GM23248 (cell line): Measurements from ENCODE around the gene ACACA. TPM values are rescaled to one million over a fixed set of nuclear protein-coding genes. Genes with fewer than 3 reads are reported as not detected.
A peak's percentile ranks its signal among the peaks of the same experiment; 100 is the strongest.

ENCODE experiments used
- DNase-seq: peaks from one replicate; pipeline ENCODE4 v3.0.0-alpha.2; 2015
- H2AFZ ChIP-seq: fragments of 200-600 bp; sonication (generic); 2 replicates; pipeline ENCODE4 v1.6.1; 2016; ENCODE audit warnings: antibody characterized with exemption
- H3F3A ChIP-seq: fragments of 200-600 bp; sonication (generic); 2 replicates; pipeline ENCODE4 v1.6.1; 2016; ENCODE audit warnings: mild to moderate bottlenecking, antibody characterized with exemption, mixed run types; ENCODE audit not compliant: insufficient read depth
- H3K27ac ChIP-seq: fragments of 200-600 bp; sonication (generic); 2 replicates; pipeline ENCODE4 v1.5.1; 2016; ENCODE audit warnings: mild to moderate bottlenecking
- H3K27me3 ChIP-seq: fragments of 200-600 bp; sonication (generic); replicated peaks from 2 replicates; pipeline ENCODE4 v1.6.1; 2016; ENCODE audit warnings: mild to moderate bottlenecking; ENCODE audit not compliant: insufficient read depth
- H3K36me3 ChIP-seq: fragments of 200-600 bp; sonication (generic); 2 replicates; pipeline ENCODE4 v1.6.1; 2016; ENCODE audit warnings: low read depth, mild to moderate bottlenecking
- H3K4me1 ChIP-seq: fragments of 200-600 bp; sonication (generic); 2 replicates; pipeline ENCODE4 v1.6.1; 2016; ENCODE audit warnings: mild to moderate bottlenecking; ENCODE audit not compliant: insufficient read depth
- H3K4me2 ChIP-seq: fragments of 200-600 bp; sonication (generic); one replicate; pipeline ENCODE4 v1.6.1; 2016; ENCODE audit warnings: mild to moderate bottlenecking; ENCODE audit not compliant: unreplicated experiment
- H3K4me3 ChIP-seq: fragments of 200-600 bp; sonication (generic); 2 replicates; pipeline ENCODE4 v1.5.1; 2016; ENCODE audit warnings: mild to moderate bottlenecking
- H3K79me2 ChIP-seq: fragments of 200-600 bp; sonication (generic); 2 replicates; pipeline ENCODE4 v1.6.1; 2016; ENCODE audit warnings: mild to moderate bottlenecking; ENCODE audit not compliant: insufficient read depth
- H3K9ac ChIP-seq: fragments of 200-600 bp; sonication (generic); 2 replicates; pipeline ENCODE4 v1.6.1; 2016; ENCODE audit warnings: mild to moderate bottlenecking
- H3K9me2 ChIP-seq: fragments of 200-600 bp; sonication (generic); 2 replicates; pipeline ENCODE4 v1.6.1; 2016; ENCODE audit warnings: mixed run types, mild to moderate bottlenecking, moderate library complexity; ENCODE audit not compliant: insufficient read depth
- H3K9me3 ChIP-seq: fragments of 200-600 bp; sonication (generic); one replicate; pipeline ENCODE4 v1.6.1; 2017; ENCODE audit warnings: low read depth
- H4K20me1 ChIP-seq: fragments of 200-600 bp; sonication (generic); 2 replicates; pipeline ENCODE4 v1.6.0; 2016; ENCODE audit not compliant: insufficient read depth
- EZH2 ChIP-seq: fragments of 200-600 bp; sonication (generic); IDR thresholded peaks from 2 replicates; pipeline ENCODE4 v1.6.1; 2018; ENCODE audit warnings: antibody characterized with exemption, mild to moderate bottlenecking; ENCODE audit not compliant: insufficient read depth, poor library complexity, severe bottlenecking
- EZH2phosphoT487 ChIP-seq: fragments of 200-600 bp; sonication (generic); IDR thresholded peaks from 2 replicates; pipeline ENCODE4 v1.6.1; 2018; ENCODE audit warnings: antibody characterized with exemption, moderate library complexity, mild to moderate bottlenecking, low read depth; ENCODE audit not compliant: insufficient read depth
- WGBS, 2 experiments: methylation state at CpG; one replicate each; pipeline ENCODE4 v1.1.6; 2015 to 2017; ENCODE audit warnings: low lambda C conversion rate in 2 of 2, low coverage in 1 of 2; ENCODE audit errors: missing lambda C conversion rate in 2 of 2; 5-methylcytosine and 5-hydroxymethylcytosine counted together
- in situ Hi-C: fragments of 300-500 bp; cut with MboI; formaldehyde crosslinking; loops from 2 replicates; pipeline ENCODE4 v1.15.0; 2020
- polyA plus RNA-seq: library from polyadenylated mRNA; unstranded; fragments of >200 nt; fragmentation: Nextera tagmentation; extraction: Ambion mirVana; gene quantifications from 2 replicates; pipeline ENCODE4 v1.2.1, GENCODE V29; 2016
- total RNA-seq: library from RNA; depleted of rRNA; stranded (reverse); fragments of >200 nt; shearing (Covaris generic); gene quantifications from 2 replicates; pipeline ENCODE4 v1.2.3, GENCODE V29; 2014

The ACACA gene
- total and polyA plus RNA-seq, 2 experiments from 2014 or later, result 10.2 to 21.9 TPM

DNA sequence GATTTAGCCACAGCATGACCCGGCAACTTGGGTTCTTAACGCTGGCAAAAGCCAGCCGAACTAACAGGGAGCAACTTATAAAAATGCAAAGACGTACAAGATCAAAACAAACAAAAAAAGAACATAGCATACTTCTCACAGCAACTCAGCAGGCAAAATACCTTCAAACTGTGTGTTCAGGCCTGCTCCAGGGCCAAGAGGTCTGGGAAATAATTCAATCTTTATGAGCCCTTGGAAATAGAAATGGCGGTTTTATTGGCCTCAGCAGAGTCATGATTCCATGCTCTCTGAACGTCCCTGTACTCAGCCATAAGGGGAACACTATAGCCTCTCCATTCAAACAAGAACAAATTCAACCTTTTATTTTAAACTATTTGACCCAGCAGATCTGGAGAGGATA lies 132.2 kb downstream of the ACACA start:
- Histone ChIP-seq H3K27me3 (no peaks in the 10 kb centered on the region), H3K4me3 (no peak overlapping the region), H3K4me2 (no peak overlapping the region), H3F3A (no peaks in the 10 kb centered on the region), H3K4me1 (no peaks in the 10 kb centered on the region), H4K20me1 (no peaks in the 10 kb centered on the region), H3K9ac (no peak overlapping the region), H3K9me3 (no peaks in the 10 kb centered on the region), H3K79me2 (no peaks in the 10 kb centered on the region), H3K36me3 (peaks cover 8% of the 10 kb centered on the region), H3K27ac (no peak overlapping the region), H3K9me2 (no peaks in the 10 kb centered on the region), H2AFZ (no peak overlapping the region)
- WGBS, 2 experiments, result 68 to 69% methylated on average over 6 of the region's 6 CpGs
- no peak for DNase-seq
- no peak for TF ChIP-seq EZH2
- no peak for TF ChIP-seq EZH2phosphoT487
- in situ Hi-C loops, result no loop called here

DNA sequence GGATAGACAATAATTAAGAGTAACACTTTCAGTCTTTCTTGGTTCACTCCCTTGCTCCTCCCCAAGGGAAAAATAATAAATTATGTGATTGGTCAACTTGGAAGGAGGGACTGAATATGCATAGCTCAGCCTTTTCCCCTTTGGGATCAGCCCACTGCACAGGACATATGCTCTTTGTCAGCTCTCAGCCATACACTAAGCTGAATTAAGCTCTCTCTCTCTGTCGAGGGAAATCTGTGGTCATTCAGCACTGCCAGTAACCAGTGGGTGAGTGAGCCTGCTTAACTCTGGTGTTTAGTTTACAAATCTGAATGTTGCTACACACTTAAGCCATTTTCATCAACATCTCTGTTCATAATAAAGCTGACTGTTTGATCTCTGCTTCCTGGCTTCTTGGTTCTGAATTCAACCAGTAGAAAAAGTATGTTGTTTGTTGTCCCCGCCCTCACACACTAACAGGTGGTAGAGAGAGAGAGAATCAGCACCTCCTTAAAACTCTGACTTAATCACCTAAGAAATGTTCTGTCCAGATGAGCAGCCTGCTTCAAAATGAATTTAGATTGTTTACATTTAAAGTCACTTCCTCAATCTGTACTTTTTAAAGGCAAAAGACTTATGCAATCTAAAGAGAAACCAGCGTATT lies 133.1 kb downstream of the ACACA start:
- TF ChIP-seq EZH2phosphoT487 (no peak), EZH2 (no peak)
- Histone ChIP-seq H3K79me2 (no peaks in the 10 kb centered on the region), H4K20me1 (no peaks in the 10 kb centered on the region), H3K4me1 (no peaks in the 10 kb centered on the region), H3F3A (no peaks in the 10 kb centered on the region), H3K27ac (no peak overlapping the region), H3K9ac (no peak overlapping the region), H2AFZ (no peak overlapping the region), H3K36me3 (peaks cover 8% of the 10 kb centered on the region), H3K9me3 (no peaks in the 10 kb centered on the region), H3K9me2 (no peaks in the 10 kb centered on the region), H3K4me2 (no peak overlapping the region), H3K27me3 (no peaks in the 10 kb centered on the region), H3K4me3 (no peak overlapping the region)
- 67 to 73% methylated on average over 3 of the region's 3 CpGs for WGBS, 2 experiments
- in situ Hi-C loops, result no loop called here
- peak; percentile 13 for DNase-seq

DNA sequence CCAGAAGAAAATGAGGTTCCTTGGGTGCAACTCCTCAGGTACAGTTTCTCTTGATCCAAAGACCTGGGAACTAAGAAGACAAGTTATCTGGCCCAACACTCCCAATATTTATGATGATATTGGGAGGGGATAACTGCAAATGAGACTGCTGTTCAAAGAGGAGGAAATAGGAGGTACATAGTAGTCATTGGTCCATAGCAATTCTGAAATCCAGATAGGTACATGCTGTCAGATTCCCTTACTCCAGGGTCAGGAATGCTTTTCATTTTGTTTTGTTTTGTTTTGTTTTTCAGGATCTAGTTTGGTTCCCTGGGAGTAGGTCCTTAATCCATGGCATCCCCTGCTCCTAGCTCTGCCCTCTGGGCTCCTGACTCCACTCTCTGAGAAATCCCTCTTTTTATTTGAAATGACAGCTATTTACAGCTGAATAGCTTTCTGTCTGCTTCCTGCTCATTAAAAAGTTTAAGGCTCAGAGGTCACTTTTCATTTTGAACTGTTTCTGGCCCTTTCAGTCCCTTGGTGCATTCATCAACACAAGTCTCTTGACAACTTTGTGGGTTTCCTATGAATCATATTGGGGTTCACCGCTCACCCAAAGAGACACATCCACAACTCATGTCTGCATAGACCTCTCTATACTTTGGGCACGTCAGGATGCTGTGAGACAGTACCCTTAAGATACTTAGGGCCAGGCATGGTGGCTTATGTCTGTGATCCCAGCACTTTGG lies 141.0 kb downstream of the ACACA start:
- no peak for DNase-seq
- Histone ChIP-seq H3K36me3 (peaks cover 36% of the 10 kb centered on the region), H3K79me2 (no peaks in the 10 kb centered on the region), H3K4me3 (no peak overlapping the region), H3K9ac (no peak overlapping the region), H3K9me2 (no peaks in the 10 kb centered on the region), H3K4me1 (0 out of 2 replicates have a peak, but pooled peaks cover 9% of the 10 kb centered on the region), H2AFZ (no peak overlapping the region), H3K4me2 (no peak overlapping the region), H3K27me3 (no peaks in the 10 kb centered on the region), H4K20me1 (no peaks in the 10 kb centered on the region), H3K9me3 (no peaks in the 10 kb centered on the region), H3F3A (no peaks in the 10 kb centered on the region), H3K27ac (no peak overlapping the region)
- TF ChIP-seq EZH2, result no peak
- no peak for TF ChIP-seq EZH2phosphoT487
- in situ Hi-C loops, result no loop called here
- WGBS, 2 experiments, result 92 to 98% methylated on average over 2 of the region's 2 CpGs

DNA sequence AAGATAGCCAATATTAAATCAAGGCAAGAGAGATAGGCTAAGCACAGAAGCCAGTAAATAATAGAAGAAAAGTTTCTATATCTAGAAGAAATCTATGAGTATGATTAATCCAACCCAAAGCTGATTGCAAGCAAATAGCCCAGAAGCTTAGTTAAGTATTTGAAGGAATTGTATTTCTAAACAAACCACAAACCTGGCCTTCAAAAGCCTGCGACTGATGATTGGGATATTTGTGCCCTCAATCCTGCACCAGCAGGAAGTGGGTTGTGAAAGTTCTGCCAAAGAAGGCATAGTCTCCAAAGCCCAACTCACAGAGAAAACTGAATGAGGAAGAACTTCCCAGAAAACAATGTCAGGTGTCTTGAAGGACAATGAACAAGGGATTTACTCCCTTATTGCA lies 145.3 kb downstream of the ACACA start:
- H3K4me2 ChIP-seq, result no peak overlapping the region
- H3K36me3 ChIP-seq, result peaks cover 44% of the 10 kb centered on the region
- H4K20me1 ChIP-seq, result no peaks in the 10 kb centered on the region
- peak; percentile 11 for DNase-seq
- H3K4me1 ChIP-seq, result 0 out of 2 replicates have a peak, but pooled peaks cover 9% of the 10 kb centered on the region
- H3K27me3 ChIP-seq, result no peaks in the 10 kb centered on the region
- H3F3A ChIP-seq, result no peaks in the 10 kb centered on the region
- no peaks in the 10 kb centered on the region for H3K79me2 ChIP-seq
- no peak overlapping the region for H2AFZ ChIP-seq
- 91 to 93% methylated on average over 1 of the region's 1 CpG for WGBS, 2 experiments
- H3K9me2 ChIP-seq, result no peaks in the 10 kb centered on the region
- TF ChIP-seq EZH2phosphoT487 (no peak), EZH2 (no peak)
- no peak overlapping the region for H3K27ac ChIP-seq
- in situ Hi-C loops, result no loop called here
- no peak overlapping the region for H3K9ac ChIP-seq
- no peaks in the 10 kb centered on the region for H3K9me3 ChIP-seq
- no peak overlapping the region for H3K4me3 ChIP-seq
